Neural cell (in vitro differentiated cells): Measurements from ENCODE around the gene TIMM44. TPM values are rescaled to one million over a fixed set of nuclear protein-coding genes. Genes with fewer than 3 reads are reported as not detected.

Experiments used
- H2AFZ ChIP-seq: fragments of 200-600, 300-800 bp; sonication (generic), shearing (Covaris generic); 2 replicates; pipeline ENCODE4 v1.6.0; 2014; ENCODE audit warnings: low read depth, mild to moderate bottlenecking, antibody characterized with exemption, low read length, moderate library complexity
- H3F3A ChIP-seq: fragments of 200-600 bp; shearing (Covaris generic); 2 replicates; pipeline ENCODE4 v1.6.1; 2016; ENCODE audit warnings: mild to moderate bottlenecking, moderate library complexity, mixed read lengths, antibody characterized with exemption, low read length; ENCODE audit not compliant: insufficient read depth, poor library complexity, severe bottlenecking
- H3K27ac ChIP-seq: fragments of 200-600, 300-800 bp; sonication (generic), shearing (Covaris generic); 2 replicates; pipeline ENCODE4 v1.5.1; 2014; ENCODE audit warnings: mild to moderate bottlenecking, low read length, moderate library complexity
- H3K27me3 ChIP-seq: fragments of 300-800, 200-600 bp; sonication (generic), shearing (Covaris generic); 2 replicates; pipeline ENCODE4 v1.6.0; 2014; ENCODE audit warnings: mild to moderate bottlenecking, low read depth, low read length, moderate library complexity; ENCODE audit not compliant: insufficient read depth
- H3K36me3 ChIP-seq: fragments of 300-800, 200-600 bp; sonication (generic), shearing (Covaris generic); 2 replicates; pipeline ENCODE4 v1.5.1; 2014; ENCODE audit warnings: mild to moderate bottlenecking, antibody characterized with exemption, low read length, moderate library complexity; ENCODE audit not compliant: insufficient read depth
- H3K4me2 ChIP-seq: fragments of 300-800, 200-600 bp; sonication (generic), shearing (Covaris generic); 2 replicates; pipeline ENCODE4 v1.6.0; 2014; ENCODE audit warnings: mild to moderate bottlenecking, low read length
- H3K4me3 ChIP-seq: fragments of 300-800, 200-600 bp; sonication (generic), shearing (Covaris generic); 2 replicates; pipeline ENCODE4 v1.5.1; 2014; ENCODE audit warnings: mild to moderate bottlenecking, low read length, moderate library complexity
- H3K79me2 ChIP-seq: fragments of 200-600 bp; shearing (Covaris generic); replicated peaks from 2 replicates; pipeline ENCODE4 v1.6.0; 2014; ENCODE audit warnings: mild to moderate bottlenecking, low read length, moderate library complexity; ENCODE audit not compliant: insufficient read depth
- H3K9ac ChIP-seq: fragments of 300-800, 200-600 bp; sonication (generic), shearing (Covaris generic); 2 replicates; pipeline ENCODE4 v1.6.1; 2016; ENCODE audit warnings: mild to moderate bottlenecking, low read length, mixed read lengths
- H3K9me2 ChIP-seq: fragments of 200-600 bp; shearing (Covaris generic); 2 replicates; pipeline ENCODE4 v1.6.1; 2016; ENCODE audit warnings: mild to moderate bottlenecking, low read length, mixed read lengths; ENCODE audit not compliant: insufficient read depth
- H3K9me3 ChIP-seq: fragments of 200-600, 300-800 bp; sonication (generic), shearing (Covaris generic); 2 replicates; pipeline ENCODE4 v1.6.1; 2016; ENCODE audit warnings: mild to moderate bottlenecking, mixed run types, low read length, moderate library complexity, mixed read lengths
- H4K20me1 ChIP-seq: fragments of 200-600 bp; shearing (Covaris generic); 2 replicates; pipeline ENCODE4 v1.6.1; 2016; ENCODE audit warnings: mild to moderate bottlenecking, mixed run types; ENCODE audit not compliant: insufficient read depth
- EP300 ChIP-seq: fragments of 450-650 bp; conservative IDR thresholded peaks from 2 replicates; pipeline ENCODE4 v1.6.1; 2014; ENCODE audit warnings: antibody characterized with exemption, mild to moderate bottlenecking, moderate library complexity; ENCODE audit not compliant: poor library complexity, severe bottlenecking
- EZH2 ChIP-seq: fragments of 200-600, 300-800 bp; shearing (Covaris generic), sonication (generic); IDR thresholded peaks from 2 replicates; pipeline ENCODE4 v1.6.1; 2014; ENCODE audit warnings: antibody characterized with exemption, low read length, borderline replicate concordance, mild to moderate bottlenecking; ENCODE audit not compliant: insufficient read depth, poor library complexity, severe bottlenecking
- MXI1 ChIP-seq: fragments of 450-650 bp; conservative IDR thresholded peaks from 2 replicates; pipeline ENCODE4 v1.6.1; 2014; ENCODE audit warnings: antibody characterized with exemption, mild to moderate bottlenecking; ENCODE audit not compliant: poor library complexity, severe bottlenecking
- POLR2AphosphoS5 ChIP-seq: IDR thresholded peaks from 2 replicates; pipeline ENCODE4 v1.6.1; 2012
- RAD21 ChIP-seq: fragments of 450-650 bp; conservative IDR thresholded peaks from 2 replicates; pipeline ENCODE4 v1.6.1; 2014; ENCODE audit warnings: antibody characterized with exemption, mild to moderate bottlenecking, moderate library complexity
- SMC3 ChIP-seq: fragments of 450-650 bp; conservative IDR thresholded peaks from 2 replicates; pipeline ENCODE4 v1.6.1; 2014; ENCODE audit warnings: antibody characterized with exemption, mild to moderate bottlenecking, moderate library complexity; ENCODE audit not compliant: poor library complexity
- TAF1 ChIP-seq: IDR thresholded peaks from 2 replicates; pipeline ENCODE4 v1.6.1; 2012; ENCODE audit warnings: low read depth
- polyA plus RNA-seq: library from polyadenylated mRNA; depleted of rRNA; stranded (reverse); fragments of >200 nt; gene quantifications from 2 replicates; pipeline ENCODE4 v1.2.3, GENCODE V29; 2014
- TF ChIP-seq, protein P1 (sequence below): fragments of 450-650 bp; IDR thresholded peaks from 2 replicates; pipeline ENCODE4 v1.5.1; 2014; ENCODE audit warnings: antibody characterized with exemption, mild to moderate bottlenecking, moderate library complexity; ENCODE audit not compliant: poor library complexity, severe bottlenecking
- TF ChIP-seq, protein P2 (sequence below): IDR thresholded peaks from 2 replicates; pipeline ENCODE4 v1.6.1; 2012; ENCODE audit warnings: borderline replicate concordance

Gene TIMM44
- polyA plus RNA-seq, 1 donor from 2014 or later = 48.3 TPM

DNA sequence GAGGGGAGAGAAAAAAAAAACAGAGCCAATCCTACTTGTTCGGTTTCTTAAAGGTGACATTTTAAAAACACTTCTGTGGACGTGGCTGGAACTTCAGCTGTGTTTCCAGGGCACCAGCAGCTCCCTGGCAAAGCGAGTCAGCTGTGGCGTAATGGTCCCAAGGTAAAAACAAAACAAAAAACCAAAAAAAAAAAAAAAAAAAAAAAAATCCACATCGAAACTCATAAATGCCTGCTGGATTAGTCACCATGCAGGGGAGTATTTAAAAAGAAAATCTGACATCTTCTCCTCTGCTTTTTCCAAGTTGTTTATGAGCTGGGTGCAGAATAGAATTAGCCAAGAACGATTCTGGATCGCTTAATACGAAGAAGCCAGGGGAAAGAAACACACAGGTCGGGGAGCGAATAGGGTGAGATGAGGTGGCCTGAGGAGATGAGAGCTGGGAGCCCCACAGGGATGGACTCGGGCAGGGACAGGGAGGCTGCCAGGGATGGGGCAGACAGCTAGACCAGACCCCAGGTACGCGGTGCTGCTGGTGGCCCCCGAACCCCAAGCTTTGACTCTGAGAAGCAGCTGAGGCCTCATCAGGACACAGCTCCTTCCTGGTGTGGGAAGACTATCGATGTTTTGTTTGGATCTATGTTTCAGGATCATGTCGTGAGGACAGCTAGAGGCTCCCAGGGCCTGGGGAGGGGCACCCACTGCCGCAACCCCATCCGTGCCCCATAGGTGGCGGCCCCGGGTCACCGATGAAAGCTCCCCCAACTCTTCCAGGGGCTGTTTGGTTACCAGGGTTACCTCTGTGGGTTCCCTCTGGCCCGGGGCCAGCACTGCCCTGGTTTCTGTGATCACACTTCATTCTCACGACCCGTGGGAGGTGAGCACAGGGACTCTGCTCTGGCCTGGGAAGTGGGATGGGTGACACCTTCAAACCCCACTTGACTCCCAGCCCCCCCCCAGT, 14.4 kb downstream of the TIMM44 start:
- Histone ChIP-seq H3K27ac (no peak overlapping the region), H3K9me3 (no peaks in the 10 kb centered on the region), H4K20me1 (peaks cover 4% of the 10 kb centered on the region), H3K4me2 (no peak overlapping the region), H3K4me3 (no peak overlapping the region), H3K79me2 (peaks cover 10% of the 10 kb centered on the region), H3K9me2 (no peaks in the 10 kb centered on the region), H3K27me3 (no peaks in the 10 kb centered on the region), H3K36me3 (no peaks in the 10 kb centered on the region), H3F3A (no peaks in the 10 kb centered on the region), H2AFZ (no peak overlapping the region), H3K9ac (no peak overlapping the region)
- no peak for TF ChIP-seq MXI1
- TF ChIP-seq, protein P1, sequence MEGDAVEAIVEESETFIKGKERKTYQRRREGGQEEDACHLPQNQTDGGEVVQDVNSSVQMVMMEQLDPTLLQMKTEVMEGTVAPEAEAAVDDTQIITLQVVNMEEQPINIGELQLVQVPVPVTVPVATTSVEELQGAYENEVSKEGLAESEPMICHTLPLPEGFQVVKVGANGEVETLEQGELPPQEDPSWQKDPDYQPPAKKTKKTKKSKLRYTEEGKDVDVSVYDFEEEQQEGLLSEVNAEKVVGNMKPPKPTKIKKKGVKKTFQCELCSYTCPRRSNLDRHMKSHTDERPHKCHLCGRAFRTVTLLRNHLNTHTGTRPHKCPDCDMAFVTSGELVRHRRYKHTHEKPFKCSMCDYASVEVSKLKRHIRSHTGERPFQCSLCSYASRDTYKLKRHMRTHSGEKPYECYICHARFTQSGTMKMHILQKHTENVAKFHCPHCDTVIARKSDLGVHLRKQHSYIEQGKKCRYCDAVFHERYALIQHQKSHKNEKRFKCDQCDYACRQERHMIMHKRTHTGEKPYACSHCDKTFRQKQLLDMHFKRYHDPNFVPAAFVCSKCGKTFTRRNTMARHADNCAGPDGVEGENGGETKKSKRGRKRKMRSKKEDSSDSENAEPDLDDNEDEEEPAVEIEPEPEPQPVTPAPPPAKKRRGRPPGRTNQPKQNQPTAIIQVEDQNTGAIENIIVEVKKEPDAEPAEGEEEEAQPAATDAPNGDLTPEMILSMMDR = peak; percentile 37
- TF ChIP-seq SMC3 = no peak
- TF ChIP-seq, protein P2, sequence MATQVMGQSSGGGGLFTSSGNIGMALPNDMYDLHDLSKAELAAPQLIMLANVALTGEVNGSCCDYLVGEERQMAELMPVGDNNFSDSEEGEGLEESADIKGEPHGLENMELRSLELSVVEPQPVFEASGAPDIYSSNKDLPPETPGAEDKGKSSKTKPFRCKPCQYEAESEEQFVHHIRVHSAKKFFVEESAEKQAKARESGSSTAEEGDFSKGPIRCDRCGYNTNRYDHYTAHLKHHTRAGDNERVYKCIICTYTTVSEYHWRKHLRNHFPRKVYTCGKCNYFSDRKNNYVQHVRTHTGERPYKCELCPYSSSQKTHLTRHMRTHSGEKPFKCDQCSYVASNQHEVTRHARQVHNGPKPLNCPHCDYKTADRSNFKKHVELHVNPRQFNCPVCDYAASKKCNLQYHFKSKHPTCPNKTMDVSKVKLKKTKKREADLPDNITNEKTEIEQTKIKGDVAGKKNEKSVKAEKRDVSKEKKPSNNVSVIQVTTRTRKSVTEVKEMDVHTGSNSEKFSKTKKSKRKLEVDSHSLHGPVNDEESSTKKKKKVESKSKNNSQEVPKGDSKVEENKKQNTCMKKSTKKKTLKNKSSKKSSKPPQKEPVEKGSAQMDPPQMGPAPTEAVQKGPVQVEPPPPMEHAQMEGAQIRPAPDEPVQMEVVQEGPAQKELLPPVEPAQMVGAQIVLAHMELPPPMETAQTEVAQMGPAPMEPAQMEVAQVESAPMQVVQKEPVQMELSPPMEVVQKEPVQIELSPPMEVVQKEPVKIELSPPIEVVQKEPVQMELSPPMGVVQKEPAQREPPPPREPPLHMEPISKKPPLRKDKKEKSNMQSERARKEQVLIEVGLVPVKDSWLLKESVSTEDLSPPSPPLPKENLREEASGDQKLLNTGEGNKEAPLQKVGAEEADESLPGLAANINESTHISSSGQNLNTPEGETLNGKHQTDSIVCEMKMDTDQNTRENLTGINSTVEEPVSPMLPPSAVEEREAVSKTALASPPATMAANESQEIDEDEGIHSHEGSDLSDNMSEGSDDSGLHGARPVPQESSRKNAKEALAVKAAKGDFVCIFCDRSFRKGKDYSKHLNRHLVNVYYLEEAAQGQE = no peak

DNA sequence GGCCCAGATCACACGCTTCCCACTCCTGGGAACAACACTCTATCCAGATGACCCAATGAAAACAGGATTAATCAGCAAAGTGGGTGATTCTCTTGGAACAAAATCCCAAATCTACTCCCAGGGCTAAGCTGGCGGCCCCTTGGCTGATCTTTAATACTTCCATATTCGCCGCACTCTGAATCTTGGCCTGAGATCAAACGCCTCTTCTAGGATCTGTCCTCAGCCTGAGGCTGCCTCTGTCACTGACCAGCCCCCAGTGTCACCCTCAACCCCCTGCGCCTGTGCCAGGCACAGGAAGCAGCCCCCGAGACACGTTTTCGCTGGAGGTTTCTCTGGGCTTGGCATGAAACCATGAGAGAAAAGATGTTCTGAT, 15.1 kb downstream of the TIMM44 start:
- H4K20me1 ChIP-seq = peaks cover 8% of the 10 kb centered on the region
- no peak overlapping the region for H3K9ac ChIP-seq
- H3F3A ChIP-seq = no peaks in the 10 kb centered on the region
- H3K79me2 ChIP-seq = peaks cover 14% of the 10 kb centered on the region
- H3K27me3 ChIP-seq = no peaks in the 10 kb centered on the region
- H3K9me3 ChIP-seq = no peaks in the 10 kb centered on the region
- H3K4me3 ChIP-seq = no peak overlapping the region
- no peak overlapping the region for H3K27ac ChIP-seq
- H3K4me2 ChIP-seq = no peak overlapping the region
- no peak overlapping the region for H2AFZ ChIP-seq
- no peaks in the 10 kb centered on the region for H3K9me2 ChIP-seq
- H3K36me3 ChIP-seq = no peaks in the 10 kb centered on the region
- TF ChIP-seq, protein P2 = no peak
- no peak for TF ChIP-seq POLR2AphosphoS5
- no peak for TF ChIP-seq EZH2
- TF ChIP-seq MXI1 = no peak
- no peak for TF ChIP-seq SMC3
- TF ChIP-seq, protein P1 = no peak
- TF ChIP-seq EP300 = no peak
- TF ChIP-seq RAD21 = no peak
- TF ChIP-seq TAF1 = no peak
